Measurements from ENCODE around the gene TRAPPC11. TPM values are rescaled to one million over a fixed set of nuclear protein-coding genes. Genes with fewer than 3 reads are reported as not detected.

TRAPPC11 gene
- total RNA-seq = 31.1 TPM in 2 replicates

GRCh38 chr4:183659029-183659871 is at the start of gene TRAPPC11, which contains the start of gene RWDD4:
Gene TRAPPC11 (plus strand): TSS chr4:183659293. CDS start chr4:183663868, 4,575 bp downstream.
Gene RWDD4 (minus strand): TSS chr4:183659185. CDS start chr4:183658952, 233 bp downstream.

Other genes starting within 250 kb of the TRAPPC11 start
- 10.9 and 11.5 TPM in 2 replicates for gene CDKN2AIP, start 214.7 kb upstream of the TRAPPC11 start, total RNA-seq
- gene ING2, start 154.2 kb upstream of the TRAPPC11 start, total RNA-seq = 8.8 and 11.6 TPM in 2 replicates
- 8.8 and 13.2 TPM in 2 replicates for gene RWDD4, start 108 bp upstream of the TRAPPC11 start, total RNA-seq
- gene STOX2, start 246.0 kb downstream of the TRAPPC11 start, total RNA-seq = 1.1 and 2.2 TPM in 2 replicates

All from bronchial smooth muscle cell (primary cell).